Stimulated activated CD8-positive, alpha-beta memory T cell treated with anti-CD3 and anti-CD28 coated beads, Interleukin-4, amount 100 ng/mL, for 1 hour (primary cell): ENCODE data around the gene FAM200A.
A peak's percentile ranks its signal among the peaks of the same experiment; 100 is the strongest.
"Not testable (repeated sequence)": the region's sequence is repeated elsewhere in the genome, so short reads cannot be mapped to it uniquely, and the experiment has no call there.

ENCODE experiments used
- DNase-seq, 2 donors: peaks; one replicate each; pipeline ENCODE4 v3.0.0-alpha.2; 2020; ENCODE audit warnings: low read depth in 2 of 2, low spot score in 1 of 2

Gene FAM200A

GRCh38 chr7:99504603-99505323 is 47.2 kb downstream of the FAM200A start, which contains the start of gene ZKSCAN5:
Gene ZKSCAN5 (plus strand): TSS chr7:99504662. CDS start chr7:99506045, 1,383 bp downstream.
- peak; percentile 94 to 98 for DNase-seq

GRCh38 chr7:99504281-99504602 is 47.7 kb downstream of the FAM200A start:
- no peak for DNase-seq

- DNase-seq = not testable (repeated sequence)
Measured at GRCh38 chr7:99501236-99501635, 50.7 kb downstream of the FAM200A start.

- DNase-seq = no peak
Measured at GRCh38 chr7:99500637-99501009, 51.3 kb downstream of the FAM200A start.

- DNase-seq = peak; percentile 73 to 75
Measured at GRCh38 chr7:99499721-99500636, 51.9 kb downstream of the FAM200A start, which contains the start of gene ZNF394. Gene ZNF394 (minus strand): TSS chr7:99500281. CDS start chr7:99500093, 188 bp downstream.

- no peak for DNase-seq
Measured at GRCh38 chr7:99499371-99499720, 52.6 kb downstream of the FAM200A start.

GRCh38 chr7:99498546-99498944 is 53.4 kb downstream of the FAM200A start:
- DNase-seq = no peak

GRCh38 chr7:99497766-99498545 is 54.0 kb downstream of the FAM200A start:
- DNase-seq = no peak
